ENCODE measurements around the gene GPER1.
"Not testable (repeated sequence)": the region's sequence is repeated elsewhere in the genome, so short reads cannot be mapped to it uniquely, and the experiment has no call there.

Gene GPER1

GRCh38 chr7:1123715-1124114 is 35.8 kb downstream of the GPER1 start:
- no peak for DNase-seq

GRCh38 chr7:1124164-1124563 is 36.3 kb downstream of the GPER1 start:
- DNase-seq, result no peak

- no peak for DNase-seq
Measured at GRCh38 chr7:1124816-1125602, 37.1 kb downstream of the GPER1 start.

- no peak for DNase-seq
Measured at GRCh38 chr7:1125603-1125969, 37.7 kb downstream of the GPER1 start.

- no peak for DNase-seq
Measured at GRCh38 chr7:1127001-1127400, 39.1 kb downstream of the GPER1 start.

GRCh38 chr7:1129431-1129830 is 41.5 kb downstream of the GPER1 start:
- no peak for DNase-seq

GRCh38 chr7:1130021-1130990 is 42.4 kb downstream of the GPER1 start:
- DNase-seq, result no peak

- DNase-seq, result no peak
Measured at GRCh38 chr7:1131471-1132265, 43.8 kb downstream of the GPER1 start.

GRCh38 chr7:1134951-1135350 is 47.0 kb downstream of the GPER1 start:
- no peak for DNase-seq

GRCh38 chr7:1136841-1137516 is 49.1 kb downstream of the GPER1 start:
- DNase-seq, result no peak

- no peak for DNase-seq
Measured at GRCh38 chr7:1137517-1138167, 49.7 kb downstream of the GPER1 start.

- no peak for DNase-seq
Measured at GRCh38 chr7:1140476-1141104, 52.7 kb downstream of the GPER1 start.

GRCh38 chr7:1141651-1142050 is 53.7 kb downstream of the GPER1 start:
- DNase-seq, result no peak

GRCh38 chr7:1142051-1142635 is 54.2 kb downstream of the GPER1 start:
- no peak for DNase-seq

- not testable (repeated sequence) for DNase-seq
Measured at GRCh38 chr7:1143031-1143430, 55.1 kb downstream of the GPER1 start.
